ENCODE results near the gene FBXL19. TPM values are rescaled to one million over a fixed set of nuclear protein-coding genes. Genes with fewer than 3 reads are reported as not detected.

Gene FBXL19
- total and polyA plus RNA-seq, 2 of the 13 experiments (the other 11 are each of a cell fraction or from before 2014, with no cell fraction given): 6.0 to 13.7 TPM

- POLR2A ChIA-PET: interaction anchor here (1.2 kb wide), 1 partner anchor 14 kb away, joined by 3 read pairs; no protein-coding TSS in a partner anchor
- Histone ChIP-seq H3K27ac (ENCODE audit: extremely low read length, insufficient read depth, low read length) (no peak overlapping the region), H2AFZ (ENCODE audit: low read length) (no peak overlapping the region), H4K20me1 (ENCODE audit: insufficient read depth, low read length) (no peaks in the 10 kb centered on the region; the same call in 1 of the 2 replicates), H3K9ac (ENCODE audit: insufficient read depth, low read depth, low read length) (no peak overlapping the region), H3K4me2 (ENCODE audit: low read depth, low read length) (no peak overlapping the region), H3K4me1 (ENCODE audit: insufficient read depth, low read length) (no peaks in the 10 kb centered on the region), H3K79me2 (ENCODE audit: insufficient read depth, low read length) (no peaks in the 10 kb centered on the region), H3K9me3 (ENCODE audit: low read length) (no peaks in the 10 kb centered on the region), H3K4me3 (replicated peaks in 1 of 3; ENCODE audit: insufficient read depth in 1 of 3, low read depth in 2 of 3, low read length in 3 of 3) (no peak overlapping the region), H3K27me3 (ENCODE audit: control insufficient read depth in 1 of 2, insufficient read depth in 2 of 2, low read length in 2 of 2) (no peaks in the 10 kb centered on the region), H3K36me3 (replicated peaks in 1 of 2; ENCODE audit: control insufficient read depth in 1 of 2, insufficient read depth in 2 of 2, low read length in 2 of 2) (peaks cover 61 to 83% of the 10 kb centered on the region in 2 experiments)
- peak; percentile 64 for ATAC-seq
- intact Hi-C loops (cut with micrococcal nuclease; ENCODE audit: unreplicated experiment) (no loop called here), in situ Hi-C loops (cut with HindIII; ENCODE audit: extremely low pct_ligation_motif_present, low pct_unique_long_range_greater_than_20kb) (no loop called here)
- FAIRE-seq: no peak
- whole genome bisulfite sequencing (ENCODE audit: low lambda C conversion rate): 91% methylated on average over 7 of the region's 7 CpGs
- CTCF ChIA-PET (ENCODE audit: low intra/inter-chr PET ratio, low total read pairs): no interaction called here
- peak; percentile 38 for DNase-seq (ENCODE audit: low spot score)
- BruUV-seq (replicated peaks): no TSS peak
- TF ChIP-seq AGO2 (optimal IDR thresholded peaks at IDR 0.05; ENCODE audit: low read depth, low read length) (peak; percentile 30), ZNF280B (CRISPR knock-in tag; IDR thresholded peaks at IDR 0.05; ENCODE audit: borderline replicate concordance) (no peak), ZBTB33 (CRISPR knock-in tag; IDR thresholded peaks at IDR 0.05) (peak; percentile 89), STAG1 (CRISPR knock-in tag; IDR thresholded peaks at IDR 0.05) (peak; percentile 25; the same call in 1 of the 2 replicates), MTF1 (CRISPR knock-in tag; IDR thresholded peaks at IDR 0.05) (no peak), SMC3 (IDR thresholded peaks at IDR 0.05; ENCODE audit: low read length) (0 out of 2 replicates have a peak, but pooled peaks have one; percentile 5)
Measured at GRCh38 chr16:30972872-30973271, 49.5 kb downstream of the FBXL19 start.

Data from HepG2 (cell line).